GM18873 (cell line): ENCODE data around the gene BLOC1S3.

Source experiments
- ATAC-seq: cut with Tn5 transposase; IDR thresholded peaks from one replicate; pipeline ENCODE4 v1.9.1; 2021; ENCODE audit warnings: mild to moderate bottlenecking, moderate library complexity, moderate number of reproducible peaks; ENCODE audit not compliant: unreplicated experiment, low FRiP score

Gene BLOC1S3

GRCh38 chr19:45145270-45146189 is 33.1 kb upstream of the BLOC1S3 start:
- ATAC-seq = no peak

- ATAC-seq = no peak
These were observed 32.3 kb upstream of the BLOC1S3 start for GRCh38 chr19:45146251-45146650.

- no peak for ATAC-seq
These were observed 31.8 kb upstream of the BLOC1S3 start for GRCh38 chr19:45146741-45147205.

- ATAC-seq = no peak
These were observed 30.5 kb upstream of the BLOC1S3 start for GRCh38 chr19:45147835-45148676.

- no peak for ATAC-seq
These were observed 29.5 kb upstream of the BLOC1S3 start for GRCh38 chr19:45149129-45149528.

- ATAC-seq = no peak
These were observed 28.4 kb upstream of the BLOC1S3 start for GRCh38 chr19:45150180-45150579.

GRCh38 chr19:45150751-45151281 is 27.8 kb upstream of the BLOC1S3 start:
- no peak for ATAC-seq

GRCh38 chr19:45151320-45151719 is 27.3 kb upstream of the BLOC1S3 start:
- ATAC-seq = no peak

GRCh38 chr19:45151821-45152503 is 26.6 kb upstream of the BLOC1S3 start:
- ATAC-seq = no peak

GRCh38 chr19:45152504-45153338 is 25.9 kb upstream of the BLOC1S3 start:
- no peak for ATAC-seq

- no peak for ATAC-seq
These were observed 25.1 kb upstream of the BLOC1S3 start for GRCh38 chr19:45153339-45154063.

- no peak for ATAC-seq
These were observed 24.3 kb upstream of the BLOC1S3 start for GRCh38 chr19:45154064-45154827.

GRCh38 chr19:45156011-45156630 is 22.5 kb upstream of the BLOC1S3 start:
- no peak for ATAC-seq

GRCh38 chr19:45156751-45157150 is 21.8 kb upstream of the BLOC1S3 start:
- no peak for ATAC-seq

- no peak for ATAC-seq
These were observed 19.9 kb upstream of the BLOC1S3 start for GRCh38 chr19:45158503-45159209.

GRCh38 chr19:45159210-45159970 is 19.2 kb upstream of the BLOC1S3 start:
- ATAC-seq = no peak
